ENCODE results near the gene STK24. TPM values are rescaled to one million over a fixed set of nuclear protein-coding genes. Genes with fewer than 3 reads are reported as not detected.

The STK24 gene
- total RNA-seq, 2 experiments from 2014 or later, result 140 to 151 TPM

DNA sequence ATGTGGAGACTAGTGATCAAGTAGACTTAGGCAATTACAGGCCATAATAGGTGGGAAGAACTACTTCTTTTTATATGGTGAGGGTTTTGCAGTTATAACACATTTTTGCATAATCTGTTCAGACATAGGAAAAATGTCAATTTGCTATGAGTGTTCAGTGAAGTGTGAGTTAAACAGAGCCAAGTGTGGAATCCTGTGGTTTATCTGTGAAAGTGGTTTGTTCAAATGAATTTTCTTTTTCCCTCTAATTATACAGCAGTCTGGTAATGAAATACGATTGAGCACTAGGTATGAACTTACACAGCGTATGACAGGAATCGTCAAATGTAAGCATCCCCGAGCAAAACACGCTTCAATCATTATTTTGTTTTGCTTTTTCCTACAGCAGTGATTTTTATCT, 178.3 kb downstream of the STK24 start:
- CTCF ChIA-PET, result no interaction called here
- Mint-ChIP-seq H3K4me1 (ENCODE audit: low read depth) (no peaks in the 10 kb centered on the region), H3K36me3 (ENCODE audit: low read depth) (no peaks in the 10 kb centered on the region), H3K9me3 (ENCODE audit: insufficient read depth) (no peaks in the 10 kb centered on the region), H3K27ac (no peak overlapping the region), H3K27me3 (ENCODE audit: low read depth) (peaks cover 3% of the 10 kb centered on the region), H3K4me3 (no peak overlapping the region)
- no peak for ATAC-seq
- no peak for DNase-seq
- POLR2A ChIA-PET, result no interaction called here

GRCh38 chr13:98397861-98398260, 179.0 kb downstream of the STK24 start:
- peaks cover 3% of the 10 kb centered on the region for H3K27me3 Mint-ChIP-seq (ENCODE audit: low read depth)
- ATAC-seq (no peak), DNase-seq (no peak)
- ChIA-PET POLR2A (no interaction called here), CTCF (no interaction called here)
- no peaks in the 10 kb centered on the region for H3K36me3 Mint-ChIP-seq (ENCODE audit: low read depth)
- no peak overlapping the region for H3K27ac Mint-ChIP-seq
- no peaks in the 10 kb centered on the region for H3K4me1 Mint-ChIP-seq (ENCODE audit: low read depth)
- no peak overlapping the region for H3K4me3 Mint-ChIP-seq
- H3K9me3 Mint-ChIP-seq (ENCODE audit: insufficient read depth), result no peaks in the 10 kb centered on the region

DNA sequence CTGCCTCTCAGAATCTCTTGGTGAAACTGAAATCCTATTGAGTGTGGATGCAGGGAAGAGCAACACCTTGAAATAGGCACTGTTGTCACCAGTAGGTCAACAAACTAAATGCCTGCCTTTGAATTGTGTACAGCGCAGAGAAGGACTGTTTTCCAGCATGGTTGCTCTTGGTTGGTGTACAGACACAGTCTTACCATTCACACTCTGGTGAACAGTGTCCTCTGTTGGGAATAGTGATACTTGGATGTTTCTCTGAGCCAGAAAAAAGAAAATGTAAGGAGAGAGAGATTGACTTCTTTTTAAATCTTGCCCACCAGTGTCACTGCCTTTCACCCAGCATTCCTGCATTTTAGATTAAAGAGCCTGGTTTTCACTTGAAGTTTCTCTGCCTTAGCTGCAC, 179.7 kb downstream of the STK24 start:
- CTCF ChIA-PET, result no interaction called here
- no peaks in the 10 kb centered on the region for H3K9me3 Mint-ChIP-seq (ENCODE audit: insufficient read depth)
- POLR2A ChIA-PET, result no interaction called here
- no peak for DNase-seq
- peaks cover 3% of the 10 kb centered on the region for H3K27me3 Mint-ChIP-seq (ENCODE audit: low read depth)
- H3K27ac Mint-ChIP-seq, result no peak overlapping the region
- no peaks in the 10 kb centered on the region for H3K36me3 Mint-ChIP-seq (ENCODE audit: low read depth)
- no peaks in the 10 kb centered on the region for H3K4me1 Mint-ChIP-seq (ENCODE audit: low read depth)
- no peak for ATAC-seq
- no peak overlapping the region for H3K4me3 Mint-ChIP-seq

- ChIA-PET POLR2A (no interaction called here), CTCF (no interaction called here)
- H3K9me3 Mint-ChIP-seq (ENCODE audit: insufficient read depth), result no peaks in the 10 kb centered on the region
- no peaks in the 10 kb centered on the region for H3K36me3 Mint-ChIP-seq (ENCODE audit: low read depth)
- no peak overlapping the region for H3K4me3 Mint-ChIP-seq
- DNase-seq, result no peak
- no peak for ATAC-seq
- H3K27ac Mint-ChIP-seq, result no peak overlapping the region
- peaks cover 3% of the 10 kb centered on the region for H3K27me3 Mint-ChIP-seq (ENCODE audit: low read depth)
- no peaks in the 10 kb centered on the region for H3K4me1 Mint-ChIP-seq (ENCODE audit: low read depth)
Measured at GRCh38 chr13:98396071-98396710, 180.7 kb downstream of the STK24 start.

Other genes starting within 250 kb of the STK24 start
- gene SLC15A1, start 175.6 kb upstream of the STK24 start, total RNA-seq, result not detected

Data from activated CD8-positive, alpha-beta T cell treated with anti-CD3 and anti-CD28 coated beads, Interleukin-2, amount 10 ng/mL, durations not matched to agents 7 days and 5 days (primary cell).